Right lobe of liver (tissue), 4 donors: ENCODE measurements around the gene TNFRSF1B.

ENCODE experiments used
- POLR2A ChIP-seq: fragments of 450-650 bp; IDR thresholded peaks from one replicate; pipeline ENCODE4 v1.6.1; 2017; ENCODE audit warnings: antibody characterized with exemption, mild to moderate bottlenecking
- TF ChIP-seq, protein P1 (sequence below), 4 donors: fragments of 200-600 bp in 3 of 4; fragments of 450-650 bp in 1 of 4; IDR thresholded peaks; one replicate each; pipeline versions ENCODE4 v1.5.1 to v1.8.0; 2016 to 2022; ENCODE audit warnings: antibody characterized with exemption in 4 of 4, mild to moderate bottlenecking in 2 of 4
- donor health status: DM: no; HTN: no; CAD: no.
- donor health status: DM: no; HTN: no; CAD: no.
- donor health status: DM: no; HTN: yes; CAD: no.

DNA sequence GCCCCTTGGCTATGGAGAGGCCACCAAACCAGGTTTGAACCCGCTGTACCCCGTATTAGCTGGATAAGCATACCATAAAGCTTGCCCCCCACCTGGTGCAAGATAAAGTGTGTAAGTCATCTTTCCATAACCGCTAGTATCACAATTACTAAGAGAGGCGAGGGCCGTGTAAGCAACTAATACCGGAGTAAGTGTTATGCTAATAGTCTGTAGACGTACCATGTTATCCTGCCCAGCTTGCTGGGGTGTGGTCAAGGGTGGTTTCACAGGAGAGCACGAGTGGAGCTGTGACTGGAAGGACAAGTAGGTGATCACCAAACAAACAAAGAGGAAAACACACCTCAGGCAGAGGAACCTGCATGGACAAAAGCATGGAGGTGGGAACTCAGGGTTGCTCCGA lies 3.6 kb upstream of the TNFRSF1B start:
- TF ChIP-seq, protein P1, sequence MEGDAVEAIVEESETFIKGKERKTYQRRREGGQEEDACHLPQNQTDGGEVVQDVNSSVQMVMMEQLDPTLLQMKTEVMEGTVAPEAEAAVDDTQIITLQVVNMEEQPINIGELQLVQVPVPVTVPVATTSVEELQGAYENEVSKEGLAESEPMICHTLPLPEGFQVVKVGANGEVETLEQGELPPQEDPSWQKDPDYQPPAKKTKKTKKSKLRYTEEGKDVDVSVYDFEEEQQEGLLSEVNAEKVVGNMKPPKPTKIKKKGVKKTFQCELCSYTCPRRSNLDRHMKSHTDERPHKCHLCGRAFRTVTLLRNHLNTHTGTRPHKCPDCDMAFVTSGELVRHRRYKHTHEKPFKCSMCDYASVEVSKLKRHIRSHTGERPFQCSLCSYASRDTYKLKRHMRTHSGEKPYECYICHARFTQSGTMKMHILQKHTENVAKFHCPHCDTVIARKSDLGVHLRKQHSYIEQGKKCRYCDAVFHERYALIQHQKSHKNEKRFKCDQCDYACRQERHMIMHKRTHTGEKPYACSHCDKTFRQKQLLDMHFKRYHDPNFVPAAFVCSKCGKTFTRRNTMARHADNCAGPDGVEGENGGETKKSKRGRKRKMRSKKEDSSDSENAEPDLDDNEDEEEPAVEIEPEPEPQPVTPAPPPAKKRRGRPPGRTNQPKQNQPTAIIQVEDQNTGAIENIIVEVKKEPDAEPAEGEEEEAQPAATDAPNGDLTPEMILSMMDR (IDR thresholded peaks at IDR 0.05): no peak
- TF ChIP-seq POLR2A: no peak
